HepG2 (cell line): Measurements from ENCODE around the gene DNAJB11. TPM values are rescaled to one million over a fixed set of nuclear protein-coding genes. Genes with fewer than 3 reads are reported as not detected.

ENCODE experiments used
- CENPX ChIP-seq: sonication (generic); formaldehyde crosslinking; IDR thresholded peaks from 2 replicates; pipeline ENCODE4 v1.9.0; 2021; ENCODE audit warnings: mild to moderate bottlenecking, missing genetic modification reagents, moderate library complexity
- DMTF1 ChIP-seq: sonication (generic); formaldehyde crosslinking; IDR thresholded peaks from 2 replicates; pipeline ENCODE4 v1.4.0; 2020; ENCODE audit warnings: mild to moderate bottlenecking, missing genetic modification reagents
- ETV5 ChIP-seq: IDR thresholded peaks from 2 replicates; pipeline ENCODE4 v1.6.1; 2018; ENCODE audit warnings: missing biosample characterization, missing genetic modification reagents, inconsistent platforms, borderline replicate concordance
- FOXJ3 ChIP-seq: sonication (generic); formaldehyde crosslinking; IDR thresholded peaks from 2 replicates; pipeline ENCODE4 v1.4.0; 2020; ENCODE audit warnings: missing genetic modification reagents, mild to moderate bottlenecking, borderline replicate concordance
- IRF2 ChIP-seq: IDR thresholded peaks from 2 replicates; pipeline ENCODE4 v1.6.1; 2018; ENCODE audit warnings: missing genetic modification reagents, missing compliant biosample characterization
- MTA3 ChIP-seq: sonication (generic); formaldehyde crosslinking; IDR thresholded peaks from 2 replicates; pipeline ENCODE4 v1.4.0; 2020; ENCODE audit warnings: missing genetic modification reagents
- NKX3-1 ChIP-seq: sonication (generic); formaldehyde crosslinking; IDR thresholded peaks from 2 replicates; pipeline ENCODE4 v1.5.0; 2020; ENCODE audit warnings: missing genetic modification reagents
- PHF21A ChIP-seq: sonication (generic); formaldehyde crosslinking; IDR thresholded peaks from 2 replicates; pipeline ENCODE4 v1.5.0; 2020; ENCODE audit warnings: mild to moderate bottlenecking, missing genetic modification reagents
- SALL1 ChIP-seq: sonication (generic); formaldehyde crosslinking; IDR thresholded peaks from 2 replicates; pipeline ENCODE4 v1.8.0; 2022; ENCODE audit warnings: mild to moderate bottlenecking, missing genetic modification reagents
- TOE1 ChIP-seq: sonication (generic); formaldehyde crosslinking; IDR thresholded peaks from 2 replicates; pipeline ENCODE4 v1.4.0; 2020; ENCODE audit warnings: mild to moderate bottlenecking, missing genetic modification reagents
- ZNF260 ChIP-seq: sonication (generic); formaldehyde crosslinking; IDR thresholded peaks from 2 replicates; pipeline ENCODE4 v1.4.0; 2020; ENCODE audit warnings: missing genetic modification reagents, low read depth, mild to moderate bottlenecking, borderline replicate concordance
- ZNF280D ChIP-seq: sonication (generic); formaldehyde crosslinking; IDR thresholded peaks from 2 replicates; pipeline ENCODE4 v1.5.1; 2020; ENCODE audit warnings: mild to moderate bottlenecking, missing genetic modification reagents
- ZNF605 ChIP-seq: sonication (generic); formaldehyde crosslinking; IDR thresholded peaks from 2 replicates; pipeline ENCODE4 v1.8.0; 2022; ENCODE audit warnings: mild to moderate bottlenecking, missing genetic modification reagents
- ZNF790 ChIP-seq: sonication (generic); formaldehyde crosslinking; IDR thresholded peaks from 2 replicates; pipeline ENCODE4 v1.8.0; 2022; ENCODE audit warnings: missing genetic modification reagents, mild to moderate bottlenecking, borderline replicate concordance
- polyA plus RNA-seq, 8 experiments: library from polyadenylated mRNA; depleted of rRNA in 3 of 8; stranded (reverse) in 7 of 8; unstranded in 1 of 8; fragments of >200 nt; fragmentation: Illumina TruSeq in 4 of 8; extraction: Trizol in 4 of 8; gene quantifications; 2 replicates each; pipeline versions ENCODE4 v1.2.1 to v1.2.3, GENCODE V29; 2011 to 2016; ENCODE audit warnings: low read depth in 4 of 8, missing spikeins in 1 of 8, mixed read lengths in 1 of 8; ENCODE audit not compliant: insufficient read depth in 1 of 8
- total RNA-seq, 5 experiments: library from RNA; depleted of rRNA; stranded (reverse); fragments of >200 nt; fragmentation: Illumina TruSeq; extraction: Trizol; gene quantifications; 2 replicates each; pipeline ENCODE4 v1.2.3, GENCODE V29; 2016; ENCODE audit warnings: low read depth in 1 of 5
- TF ChIP-seq, protein P1 (sequence below): sonication (generic); formaldehyde crosslinking; IDR thresholded peaks from 2 replicates; pipeline ENCODE4 v1.8.0; 2023; ENCODE audit warnings: mild to moderate bottlenecking, missing genetic modification reagents
- TF ChIP-seq, protein P2 (sequence below): sonication (generic); formaldehyde crosslinking; IDR thresholded peaks from 2 replicates; pipeline ENCODE4 v1.5.0; 2020; ENCODE audit warnings: missing genetic modification reagents, mild to moderate bottlenecking, borderline replicate concordance
- TF ChIP-seq, protein P3 (sequence below): sonication (generic); formaldehyde crosslinking; IDR thresholded peaks from 2 replicates; pipeline ENCODE4 v1.4.0; 2020; ENCODE audit warnings: missing genetic modification reagents
- TF ChIP-seq, protein P4 (sequence below): IDR thresholded peaks from 2 replicates; pipeline ENCODE4 v1.6.1; 2012; ENCODE audit warnings: low read length, improper control_type of control experiment

DNAJB11 gene
- total and polyA plus RNA-seq, 2 of the 13 experiments (the other 11 are each of a cell fraction or from before 2014, with no cell fraction given), result 41.0 to 132 TPM

- TF ChIP-seq CENPX (CRISPR knock-in tag) (no peak), MTA3 (CRISPR knock-in tag) (no peak), DMTF1 (CRISPR knock-in tag) (no peak), ZNF790 (no peak), ZNF605 (no peak), IRF2 (CRISPR knock-in tag) (no peak), FOXJ3 (CRISPR knock-in tag) (no peak), SALL1 (no peak), ZNF280D (CRISPR knock-in tag) (no peak), PHF21A (CRISPR knock-in tag) (no peak), ETV5 (CRISPR knock-in tag) (peak; percentile 3; the same call in 1 of the 2 replicates), NKX3-1 (CRISPR knock-in tag) (0 out of 2 replicates have a peak, but pooled peaks have one; percentile 9), ZNF260 (CRISPR knock-in tag) (no peak), TOE1 (CRISPR knock-in tag) (no peak)
- TF ChIP-seq, protein P1, sequence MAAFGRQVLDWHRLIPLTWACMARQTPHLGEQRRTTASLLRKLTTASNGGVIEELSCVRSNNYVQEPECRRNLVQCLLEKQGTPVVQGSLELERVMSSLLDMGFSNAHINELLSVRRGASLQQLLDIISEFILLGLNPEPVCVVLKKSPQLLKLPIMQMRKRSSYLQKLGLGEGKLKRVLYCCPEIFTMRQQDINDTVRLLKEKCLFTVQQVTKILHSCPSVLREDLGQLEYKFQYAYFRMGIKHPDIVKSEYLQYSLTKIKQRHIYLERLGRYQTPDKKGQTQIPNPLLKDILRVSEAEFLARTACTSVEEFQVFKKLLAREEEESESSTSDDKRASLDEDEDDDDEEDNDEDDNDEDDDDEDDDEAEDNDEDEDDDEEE (CRISPR knock-in tag), result 0 out of 2 replicates have a peak, but pooled peaks have one; percentile 30
- TF ChIP-seq, protein P2, sequence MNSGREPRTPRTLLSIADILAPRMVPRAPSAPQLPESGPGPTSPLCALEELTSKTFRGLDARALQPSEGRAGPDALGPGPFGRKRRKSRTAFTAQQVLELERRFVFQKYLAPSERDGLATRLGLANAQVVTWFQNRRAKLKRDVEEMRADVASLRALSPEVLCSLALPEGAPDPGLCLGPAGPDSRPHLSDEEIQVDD (CRISPR knock-in tag), result no peak
- TF ChIP-seq, protein P3, sequence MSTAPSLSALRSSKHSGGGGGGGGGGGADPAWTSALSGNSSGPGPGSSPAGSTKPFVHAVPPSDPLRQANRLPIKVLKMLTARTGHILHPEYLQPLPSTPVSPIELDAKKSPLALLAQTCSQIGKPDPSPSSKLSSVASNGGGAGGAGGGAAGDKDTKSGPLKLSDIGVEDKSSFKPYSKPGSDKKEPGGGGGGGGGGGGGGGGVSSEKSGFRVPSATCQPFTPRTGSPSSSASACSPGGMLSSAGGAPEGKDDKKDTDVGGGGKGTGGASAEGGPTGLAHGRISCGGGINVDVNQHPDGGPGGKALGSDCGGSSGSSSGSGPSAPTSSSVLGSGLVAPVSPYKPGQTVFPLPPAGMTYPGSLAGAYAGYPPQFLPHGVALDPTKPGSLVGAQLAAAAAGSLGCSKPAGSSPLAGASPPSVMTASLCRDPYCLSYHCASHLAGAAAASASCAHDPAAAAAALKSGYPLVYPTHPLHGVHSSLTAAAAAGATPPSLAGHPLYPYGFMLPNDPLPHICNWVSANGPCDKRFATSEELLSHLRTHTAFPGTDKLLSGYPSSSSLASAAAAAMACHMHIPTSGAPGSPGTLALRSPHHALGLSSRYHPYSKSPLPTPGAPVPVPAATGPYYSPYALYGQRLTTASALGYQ (CRISPR knock-in tag), result peak; percentile 56; the same call in 1 of the 2 replicates
- TF ChIP-seq, protein P4, sequence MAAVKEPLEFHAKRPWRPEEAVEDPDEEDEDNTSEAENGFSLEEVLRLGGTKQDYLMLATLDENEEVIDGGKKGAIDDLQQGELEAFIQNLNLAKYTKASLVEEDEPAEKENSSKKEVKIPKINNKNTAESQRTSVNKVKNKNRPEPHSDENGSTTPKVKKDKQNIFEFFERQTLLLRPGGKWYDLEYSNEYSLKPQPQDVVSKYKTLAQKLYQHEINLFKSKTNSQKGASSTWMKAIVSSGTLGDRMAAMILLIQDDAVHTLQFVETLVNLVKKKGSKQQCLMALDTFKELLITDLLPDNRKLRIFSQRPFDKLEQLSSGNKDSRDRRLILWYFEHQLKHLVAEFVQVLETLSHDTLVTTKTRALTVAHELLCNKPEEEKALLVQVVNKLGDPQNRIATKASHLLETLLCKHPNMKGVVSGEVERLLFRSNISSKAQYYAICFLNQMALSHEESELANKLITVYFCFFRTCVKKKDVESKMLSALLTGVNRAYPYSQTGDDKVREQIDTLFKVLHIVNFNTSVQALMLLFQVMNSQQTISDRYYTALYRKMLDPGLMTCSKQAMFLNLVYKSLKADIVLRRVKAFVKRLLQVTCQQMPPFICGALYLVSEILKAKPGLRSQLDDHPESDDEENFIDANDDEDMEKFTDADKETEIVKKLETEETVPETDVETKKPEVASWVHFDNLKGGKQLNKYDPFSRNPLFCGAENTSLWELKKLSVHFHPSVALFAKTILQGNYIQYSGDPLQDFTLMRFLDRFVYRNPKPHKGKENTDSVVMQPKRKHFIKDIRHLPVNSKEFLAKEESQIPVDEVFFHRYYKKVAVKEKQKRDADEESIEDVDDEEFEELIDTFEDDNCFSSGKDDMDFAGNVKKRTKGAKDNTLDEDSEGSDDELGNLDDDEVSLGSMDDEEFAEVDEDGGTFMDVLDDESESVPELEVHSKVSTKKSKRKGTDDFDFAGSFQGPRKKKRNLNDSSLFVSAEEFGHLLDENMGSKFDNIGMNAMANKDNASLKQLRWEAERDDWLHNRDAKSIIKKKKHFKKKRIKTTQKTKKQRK, result no peak
These were observed 43.7 kb downstream of the DNAJB11 start (continued) for GRCh38 chr3:186614266-186614596.
